ENCODE results near the gene RSKR. TPM values are rescaled to one million over a fixed set of nuclear protein-coding genes. Genes with fewer than 3 reads are reported as not detected.
A peak's percentile ranks its signal among the peaks of the same experiment; 100 is the strongest.

Gene RSKR
- total RNA-seq, 1 donor from 2014 or later, result 25.1 TPM

GRCh38 chr17:28644787-28645575 is 31.0 kb upstream of the RSKR start, which contains the start of gene BLTP2:
TSS of gene BLTP2 (minus strand) at chr17:28645158. CDS start at chr17:28645056, 102 bp downstream.
- DNase-seq (ENCODE audit: low spot score), result peak; percentile 93
- Mint-ChIP-seq H3K4me3 (ENCODE audit: unreplicated experiment) (peak within 1 kb of the TSS; percentile 98), H3K27me3 (ENCODE audit: unreplicated experiment) (peaks cover 8% of the 10 kb centered on the region), H3K27ac (ENCODE audit: unreplicated experiment) (peak within 1 kb of the TSS; percentile 94), H3K4me1 (ENCODE audit: unreplicated experiment) (peaks cover 31% of the 10 kb centered on the region), H3K9me3 (ENCODE audit: unreplicated experiment) (no peaks in the 10 kb centered on the region), H3K36me3 (ENCODE audit: low read depth, unreplicated experiment) (peaks cover 37% of the 10 kb centered on the region)
- TF ChIP-seq CTCF (IDR thresholded peaks at IDR 0.05; ENCODE audit: unreplicated experiment), result no peak

- peaks cover 45% of the 10 kb centered on the region for H3K36me3 Mint-ChIP-seq (ENCODE audit: low read depth, unreplicated experiment)
- peak overlapping the region; percentile 94 for H3K27ac Mint-ChIP-seq (ENCODE audit: unreplicated experiment)
- peak overlapping the region; percentile 98 for H3K4me3 Mint-ChIP-seq (ENCODE audit: unreplicated experiment)
- H3K27me3 Mint-ChIP-seq (ENCODE audit: unreplicated experiment), result peaks cover 8% of the 10 kb centered on the region
- peaks cover 31% of the 10 kb centered on the region for H3K4me1 Mint-ChIP-seq (ENCODE audit: unreplicated experiment)
- TF ChIP-seq CTCF (IDR thresholded peaks at IDR 0.05; ENCODE audit: unreplicated experiment), result peak; percentile 71
- no peaks in the 10 kb centered on the region for H3K9me3 Mint-ChIP-seq (ENCODE audit: unreplicated experiment)
- DNase-seq (ENCODE audit: low spot score), result peak; percentile 41
Observed at GRCh38 chr17:28643983-28644786, 30.2 kb upstream of the RSKR start.

- Mint-ChIP-seq H3K4me3 (ENCODE audit: unreplicated experiment) (no peak overlapping the region), H3K27me3 (ENCODE audit: unreplicated experiment) (peaks cover 7% of the 10 kb centered on the region), H3K27ac (ENCODE audit: unreplicated experiment) (no peak overlapping the region), H3K9me3 (ENCODE audit: unreplicated experiment) (no peaks in the 10 kb centered on the region), H3K36me3 (ENCODE audit: low read depth, unreplicated experiment) (peaks cover 54% of the 10 kb centered on the region), H3K4me1 (ENCODE audit: unreplicated experiment) (peaks cover 29% of the 10 kb centered on the region)
- DNase-seq (ENCODE audit: low spot score), result no peak
- TF ChIP-seq CTCF (IDR thresholded peaks at IDR 0.05; ENCODE audit: unreplicated experiment), result no peak
Observed at GRCh38 chr17:28641579-28641978, 27.6 kb upstream of the RSKR start.

- DNase-seq (ENCODE audit: low spot score), result no peak
- Mint-ChIP-seq H3K36me3 (ENCODE audit: low read depth, unreplicated experiment) (peaks cover 85% of the 10 kb centered on the region), H3K4me3 (ENCODE audit: unreplicated experiment) (peak overlapping the region; percentile 33), H3K27ac (ENCODE audit: unreplicated experiment) (no peak overlapping the region), H3K27me3 (ENCODE audit: unreplicated experiment) (no peaks in the 10 kb centered on the region), H3K9me3 (ENCODE audit: unreplicated experiment) (no peaks in the 10 kb centered on the region), H3K4me1 (ENCODE audit: unreplicated experiment) (peaks cover 10% of the 10 kb centered on the region)
- TF ChIP-seq CTCF (IDR thresholded peaks at IDR 0.05; ENCODE audit: unreplicated experiment), result no peak
Observed at GRCh38 chr17:28635506-28635905, 21.5 kb upstream of the RSKR start.

All from endothelial cell (in vitro differentiated cells).